Measurements from ENCODE around the gene MINDY4. TPM values are rescaled to one million over a fixed set of nuclear protein-coding genes. Genes with fewer than 3 reads are reported as not detected.

The MINDY4 gene
- total and polyA plus RNA-seq, 2 of the 13 experiments (the other 11 are each of a cell fraction or from before 2014, with no cell fraction given): not detected

DNA sequence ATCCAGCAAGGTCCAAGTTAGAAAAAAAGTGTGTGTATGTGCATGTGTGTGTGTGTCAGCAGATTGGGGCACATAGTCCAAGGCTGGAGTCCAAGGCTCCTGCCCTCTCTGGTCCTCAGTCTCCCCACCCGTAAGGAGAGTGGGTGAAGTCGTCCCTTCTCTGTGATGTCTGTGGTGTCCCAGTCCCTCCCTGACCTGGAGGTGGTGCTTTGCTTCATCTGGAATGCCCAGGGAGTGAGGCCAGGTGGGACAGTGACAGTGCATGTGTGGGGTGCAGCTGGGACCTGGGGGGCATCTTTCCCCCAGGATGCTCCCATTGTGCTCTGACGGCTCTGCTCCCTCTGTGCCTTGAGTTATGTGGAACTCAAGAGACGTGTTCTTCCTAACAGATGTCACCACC lies 158.5 kb downstream of the MINDY4 start:
- no peaks in the 10 kb centered on the region for H3K79me2 ChIP-seq (ENCODE audit: insufficient read depth, low read length)
- no peaks in the 10 kb centered on the region for H4K20me1 ChIP-seq (ENCODE audit: insufficient read depth, low read length)
- no peaks in the 10 kb centered on the region for H3K9me3 ChIP-seq (ENCODE audit: low read length)
- ATAC-seq: no peak
- FAIRE-seq: no peak
- no peak overlapping the region for H3K27ac ChIP-seq (ENCODE audit: extremely low read length, insufficient read depth, low read length)
- intact Hi-C loops (cut with micrococcal nuclease; ENCODE audit: unreplicated experiment): no loop called here
- BruUV-seq (replicated peaks): no TSS peak
- ChIA-PET POLR2A (no interaction called here), CTCF (ENCODE audit: low intra/inter-chr PET ratio, low total read pairs) (no interaction called here)
- no peak for TF ChIP-seq ZFAT (CRISPR knock-in tag; conservative IDR thresholded peaks at IDR 0.05)
- in situ Hi-C loops (cut with HindIII; ENCODE audit: extremely low pct_ligation_motif_present, low pct_unique_long_range_greater_than_20kb): no loop called here
- H3K4me1 ChIP-seq (ENCODE audit: insufficient read depth, low read length): no peaks in the 10 kb centered on the region
- H3K27me3 ChIP-seq (ENCODE audit: control insufficient read depth in 1 of 2, insufficient read depth in 2 of 2, low read length in 2 of 2): peaks cover 4 to 12% of the 10 kb centered on the region in 2 experiments; a peak in 4 of 5 replicates
- no peak overlapping the region for H2AFZ ChIP-seq (ENCODE audit: low read length)
- no peaks in the 10 kb centered on the region for H3K36me3 ChIP-seq (replicated peaks in 1 of 2; ENCODE audit: control insufficient read depth in 1 of 2, insufficient read depth in 2 of 2, low read length in 2 of 2)
- DNase-seq (ENCODE audit: low spot score): no peak
- H3K4me2 ChIP-seq (ENCODE audit: low read depth, low read length): no peak overlapping the region
- no peak overlapping the region for H3K4me3 ChIP-seq (replicated peaks in 1 of 3; ENCODE audit: insufficient read depth in 1 of 3, low read depth in 2 of 3, low read length in 3 of 3)
- WGBS (ENCODE audit: low lambda C conversion rate): 14% methylated on average over 4 of the region's 4 CpGs
- no peak overlapping the region for H3K9ac ChIP-seq (ENCODE audit: insufficient read depth, low read depth, low read length)

DNA sequence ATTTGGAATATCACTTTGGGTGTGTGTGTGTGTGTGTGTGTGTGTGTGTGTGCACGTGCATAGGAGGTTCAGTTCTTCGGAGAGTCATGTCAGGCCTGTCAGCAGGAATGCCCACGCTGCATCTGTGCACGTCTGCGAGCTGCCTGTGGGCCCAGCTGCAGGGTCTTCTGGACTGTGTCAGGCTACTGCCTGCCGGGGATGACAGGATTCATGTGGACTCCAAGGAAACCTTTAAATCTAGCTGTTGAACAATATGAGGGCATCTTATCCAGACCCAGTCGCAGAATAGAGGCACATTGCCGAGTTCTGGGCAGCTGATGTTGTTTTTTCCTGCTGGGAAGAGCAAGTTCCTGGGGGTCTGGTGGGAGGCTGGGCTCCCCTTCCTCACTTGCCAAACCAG lies 159.4 kb downstream of the MINDY4 start:
- H3K4me1 ChIP-seq (ENCODE audit: insufficient read depth, low read length): no peaks in the 10 kb centered on the region
- intact Hi-C loops (cut with micrococcal nuclease; ENCODE audit: unreplicated experiment) (no loop called here), in situ Hi-C loops (cut with HindIII; ENCODE audit: extremely low pct_ligation_motif_present, low pct_unique_long_range_greater_than_20kb) (no loop called here)
- no peaks in the 10 kb centered on the region for H3K79me2 ChIP-seq (ENCODE audit: insufficient read depth, low read length)
- H3K9ac ChIP-seq (ENCODE audit: insufficient read depth, low read depth, low read length): no peak overlapping the region
- H2AFZ ChIP-seq (ENCODE audit: low read length): no peak overlapping the region
- ATAC-seq (no peak), DNase-seq (ENCODE audit: low spot score) (no peak), FAIRE-seq (no peak)
- BruUV-seq (replicated peaks): no TSS peak
- 19% methylated on average over 2 of the region's 8 CpGs for WGBS (ENCODE audit: low lambda C conversion rate)
- POLR2A ChIA-PET: no interaction called here
- no peaks in the 10 kb centered on the region for H3K36me3 ChIP-seq (replicated peaks in 1 of 2; ENCODE audit: control insufficient read depth in 1 of 2, insufficient read depth in 2 of 2, low read length in 2 of 2)
- H3K9me3 ChIP-seq (ENCODE audit: low read length): no peaks in the 10 kb centered on the region
- H3K4me3 ChIP-seq (replicated peaks in 1 of 3; ENCODE audit: insufficient read depth in 1 of 3, low read depth in 2 of 3, low read length in 3 of 3): no peak overlapping the region
- no peak overlapping the region for H3K4me2 ChIP-seq (ENCODE audit: low read depth, low read length)
- H3K27me3 ChIP-seq (ENCODE audit: control insufficient read depth in 1 of 2, insufficient read depth in 2 of 2, low read length in 2 of 2): peaks cover 4 to 12% of the 10 kb centered on the region in 2 experiments; a peak in 4 of 5 replicates
- H4K20me1 ChIP-seq (ENCODE audit: insufficient read depth, low read length): no peaks in the 10 kb centered on the region
- CTCF ChIA-PET (ENCODE audit: low intra/inter-chr PET ratio, low total read pairs): no interaction called here
- H3K27ac ChIP-seq (ENCODE audit: extremely low read length, insufficient read depth, low read length): no peak overlapping the region
- TF ChIP-seq KLF12 (CRISPR knock-in tag; IDR thresholded peaks at IDR 0.05; ENCODE audit: borderline replicate concordance) (no peak), NCOA5 (CRISPR knock-in tag; IDR thresholded peaks at IDR 0.05) (no peak), ZNF850 (CRISPR knock-in tag; conservative IDR thresholded peaks at IDR 0.05) (no peak), THYN1 (CRISPR knock-in tag; IDR thresholded peaks at IDR 0.05; ENCODE audit: borderline replicate concordance, low read depth) (no peak), PRPF4 (IDR thresholded peaks at IDR 0.05; ENCODE audit: low read depth, low read length, poor library complexity, severe bottlenecking) (no peak)
- TF ChIP-seq, protein P1, sequence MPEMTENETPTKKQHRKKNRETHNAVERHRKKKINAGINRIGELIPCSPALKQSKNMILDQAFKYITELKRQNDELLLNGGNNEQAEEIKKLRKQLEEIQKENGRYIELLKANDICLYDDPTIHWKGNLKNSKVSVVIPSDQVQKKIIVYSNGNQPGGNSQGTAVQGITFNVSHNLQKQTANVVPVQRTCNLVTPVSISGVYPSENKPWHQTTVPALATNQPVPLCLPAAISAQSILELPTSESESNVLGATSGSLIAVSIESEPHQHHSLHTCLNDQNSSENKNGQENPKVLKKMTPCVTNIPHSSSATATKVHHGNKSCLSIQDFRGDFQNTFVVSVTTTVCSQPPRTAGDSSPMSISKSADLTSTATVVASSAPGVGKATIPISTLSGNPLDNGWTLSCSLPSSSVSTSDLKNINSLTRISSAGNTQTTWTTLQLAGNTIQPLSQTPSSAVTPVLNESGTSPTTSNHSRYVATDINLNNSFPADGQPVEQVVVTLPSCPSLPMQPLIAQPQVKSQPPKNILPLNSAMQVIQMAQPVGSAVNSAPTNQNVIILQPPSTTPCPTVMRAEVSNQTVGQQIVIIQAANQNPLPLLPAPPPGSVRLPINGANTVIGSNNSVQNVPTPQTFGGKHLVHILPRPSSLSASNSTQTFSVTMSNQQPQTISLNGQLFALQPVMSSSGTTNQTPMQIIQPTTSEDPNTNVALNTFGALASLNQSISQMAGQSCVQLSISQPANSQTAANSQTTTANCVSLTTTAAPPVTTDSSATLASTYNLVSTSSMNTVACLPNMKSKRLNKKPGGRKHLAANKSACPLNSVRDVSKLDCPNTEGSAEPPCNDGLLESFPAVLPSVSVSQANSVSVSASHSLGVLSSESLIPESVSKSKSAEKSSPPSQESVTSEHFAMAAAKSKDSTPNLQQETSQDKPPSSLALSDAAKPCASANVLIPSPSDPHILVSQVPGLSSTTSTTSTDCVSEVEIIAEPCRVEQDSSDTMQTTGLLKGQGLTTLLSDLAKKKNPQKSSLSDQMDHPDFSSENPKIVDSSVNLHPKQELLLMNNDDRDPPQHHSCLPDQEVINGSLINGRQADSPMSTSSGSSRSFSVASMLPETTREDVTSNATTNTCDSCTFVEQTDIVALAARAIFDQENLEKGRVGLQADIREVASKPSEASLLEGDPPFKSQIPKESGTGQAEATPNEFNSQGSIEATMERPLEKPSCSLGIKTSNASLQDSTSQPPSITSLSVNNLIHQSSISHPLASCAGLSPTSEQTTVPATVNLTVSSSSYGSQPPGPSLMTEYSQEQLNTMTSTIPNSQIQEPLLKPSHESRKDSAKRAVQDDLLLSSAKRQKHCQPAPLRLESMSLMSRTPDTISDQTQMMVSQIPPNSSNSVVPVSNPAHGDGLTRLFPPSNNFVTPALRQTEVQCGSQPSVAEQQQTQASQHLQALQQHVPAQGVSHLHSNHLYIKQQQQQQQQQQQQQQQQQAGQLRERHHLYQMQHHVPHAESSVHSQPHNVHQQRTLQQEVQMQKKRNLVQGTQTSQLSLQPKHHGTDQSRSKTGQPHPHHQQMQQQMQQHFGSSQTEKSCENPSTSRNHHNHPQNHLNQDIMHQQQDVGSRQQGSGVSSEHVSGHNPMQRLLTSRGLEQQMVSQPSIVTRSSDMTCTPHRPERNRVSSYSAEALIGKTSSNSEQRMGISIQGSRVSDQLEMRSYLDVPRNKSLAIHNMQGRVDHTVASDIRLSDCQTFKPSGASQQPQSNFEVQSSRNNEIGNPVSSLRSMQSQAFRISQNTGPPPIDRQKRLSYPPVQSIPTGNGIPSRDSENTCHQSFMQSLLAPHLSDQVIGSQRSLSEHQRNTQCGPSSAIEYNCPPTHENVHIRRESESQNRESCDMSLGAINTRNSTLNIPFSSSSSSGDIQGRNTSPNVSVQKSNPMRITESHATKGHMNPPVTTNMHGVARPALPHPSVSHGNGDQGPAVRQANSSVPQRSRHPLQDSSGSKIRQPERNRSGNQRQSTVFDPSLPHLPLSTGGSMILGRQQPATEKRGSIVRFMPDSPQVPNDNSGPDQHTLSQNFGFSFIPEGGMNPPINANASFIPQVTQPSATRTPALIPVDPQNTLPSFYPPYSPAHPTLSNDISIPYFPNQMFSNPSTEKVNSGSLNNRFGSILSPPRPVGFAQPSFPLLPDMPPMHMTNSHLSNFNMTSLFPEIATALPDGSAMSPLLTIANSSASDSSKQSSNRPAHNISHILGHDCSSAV (CRISPR knock-in tag; IDR thresholded peaks at IDR 0.05; ENCODE audit: borderline replicate concordance): no peak
- TF ChIP-seq, protein P2, sequence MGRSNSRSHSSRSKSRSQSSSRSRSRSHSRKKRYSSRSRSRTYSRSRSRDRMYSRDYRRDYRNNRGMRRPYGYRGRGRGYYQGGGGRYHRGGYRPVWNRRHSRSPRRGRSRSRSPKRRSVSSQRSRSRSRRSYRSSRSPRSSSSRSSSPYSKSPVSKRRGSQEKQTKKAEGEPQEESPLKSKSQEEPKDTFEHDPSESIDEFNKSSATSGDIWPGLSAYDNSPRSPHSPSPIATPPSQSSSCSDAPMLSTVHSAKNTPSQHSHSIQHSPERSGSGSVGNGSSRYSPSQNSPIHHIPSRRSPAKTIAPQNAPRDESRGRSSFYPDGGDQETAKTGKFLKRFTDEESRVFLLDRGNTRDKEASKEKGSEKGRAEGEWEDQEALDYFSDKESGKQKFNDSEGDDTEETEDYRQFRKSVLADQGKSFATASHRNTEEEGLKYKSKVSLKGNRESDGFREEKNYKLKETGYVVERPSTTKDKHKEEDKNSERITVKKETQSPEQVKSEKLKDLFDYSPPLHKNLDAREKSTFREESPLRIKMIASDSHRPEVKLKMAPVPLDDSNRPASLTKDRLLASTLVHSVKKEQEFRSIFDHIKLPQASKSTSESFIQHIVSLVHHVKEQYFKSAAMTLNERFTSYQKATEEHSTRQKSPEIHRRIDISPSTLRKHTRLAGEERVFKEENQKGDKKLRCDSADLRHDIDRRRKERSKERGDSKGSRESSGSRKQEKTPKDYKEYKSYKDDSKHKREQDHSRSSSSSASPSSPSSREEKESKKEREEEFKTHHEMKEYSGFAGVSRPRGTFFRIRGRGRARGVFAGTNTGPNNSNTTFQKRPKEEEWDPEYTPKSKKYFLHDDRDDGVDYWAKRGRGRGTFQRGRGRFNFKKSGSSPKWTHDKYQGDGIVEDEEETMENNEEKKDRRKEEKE (IDR thresholded peaks at IDR 0.05): no peak

Measured in HepG2 (cell line).